Osteoblast (primary cell): Measurements from ENCODE around the gene CPN1. TPM values are rescaled to one million over a fixed set of nuclear protein-coding genes. Genes with fewer than 3 reads are reported as not detected.

Experiments
- DNase-seq: peaks from one replicate; pipeline ENCODE4 v3.0.0; 2011; ENCODE audit warnings: low spot score, mixed read lengths; ENCODE audit not compliant: insufficient read length; ENCODE audit errors: missing footprints
- H2AFZ ChIP-seq: 2 replicates; pipeline ENCODE4 v1.6.0; 2011; ENCODE audit warnings: mild to moderate bottlenecking, low read length
- H3K27ac ChIP-seq: 2 replicates; pipeline ENCODE4 v1.5.1; 2011; ENCODE audit warnings: mild to moderate bottlenecking, low read depth, low read length, moderate library complexity
- H3K27me3 ChIP-seq: 2 replicates; pipeline ENCODE4 v1.6.0; 2012; ENCODE audit warnings: mild to moderate bottlenecking, control low read depth, inconsistent platforms, low read length, moderate library complexity; ENCODE audit not compliant: insufficient read depth
- H3K36me3 ChIP-seq: 2 replicates; pipeline ENCODE4 v1.5.1; 2011; ENCODE audit warnings: mild to moderate bottlenecking, low read length, control low read depth, moderate library complexity; ENCODE audit not compliant: insufficient read depth
- H3K4me1 ChIP-seq: 2 replicates; pipeline ENCODE4 v1.5.1; 2011; ENCODE audit warnings: mild to moderate bottlenecking, low read length, control low read depth, moderate library complexity; ENCODE audit not compliant: insufficient read depth
- H3K4me2 ChIP-seq: 2 replicates; pipeline ENCODE4 v1.6.0; 2011; ENCODE audit warnings: mild to moderate bottlenecking, low read length; ENCODE audit not compliant: insufficient read depth
- H3K4me3 ChIP-seq: fragments of 200-600 bp; sonication (generic); 3 replicates; pipeline ENCODE4 v1.5.1; 2012; ENCODE audit warnings: mild to moderate bottlenecking, low read length, inconsistent platforms; ENCODE audit not compliant: insufficient read depth
- H3K79me2 ChIP-seq: 2 replicates; pipeline ENCODE4 v1.6.0; 2012; ENCODE audit warnings: mild to moderate bottlenecking, low read length, control low read depth, inconsistent platforms; ENCODE audit not compliant: insufficient read depth
- H3K9me3 ChIP-seq: 2 replicates; pipeline ENCODE4 v1.5.1; 2011; ENCODE audit warnings: low read depth, low read length, control low read depth
- H4K20me1 ChIP-seq: 2 replicates; pipeline ENCODE4 v1.6.0; 2012; ENCODE audit warnings: mild to moderate bottlenecking, low read length, control low read depth; ENCODE audit not compliant: insufficient read depth
- total RNA-seq: library from RNA; depleted of rRNA; stranded (reverse); fragments of >200 nt; gene quantifications from 2 replicates; pipeline ENCODE4 v1.2.3, GENCODE V29; 2012
- TF ChIP-seq, protein P1 (sequence below): IDR thresholded peaks from 2 replicates; pipeline ENCODE4 v1.5.1; 2011; ENCODE audit warnings: mild to moderate bottlenecking, low read depth, low read length, moderate library complexity; ENCODE audit errors: extremely low read depth

The CPN1 gene
- total RNA-seq, 1 donor: not detected

DNA sequence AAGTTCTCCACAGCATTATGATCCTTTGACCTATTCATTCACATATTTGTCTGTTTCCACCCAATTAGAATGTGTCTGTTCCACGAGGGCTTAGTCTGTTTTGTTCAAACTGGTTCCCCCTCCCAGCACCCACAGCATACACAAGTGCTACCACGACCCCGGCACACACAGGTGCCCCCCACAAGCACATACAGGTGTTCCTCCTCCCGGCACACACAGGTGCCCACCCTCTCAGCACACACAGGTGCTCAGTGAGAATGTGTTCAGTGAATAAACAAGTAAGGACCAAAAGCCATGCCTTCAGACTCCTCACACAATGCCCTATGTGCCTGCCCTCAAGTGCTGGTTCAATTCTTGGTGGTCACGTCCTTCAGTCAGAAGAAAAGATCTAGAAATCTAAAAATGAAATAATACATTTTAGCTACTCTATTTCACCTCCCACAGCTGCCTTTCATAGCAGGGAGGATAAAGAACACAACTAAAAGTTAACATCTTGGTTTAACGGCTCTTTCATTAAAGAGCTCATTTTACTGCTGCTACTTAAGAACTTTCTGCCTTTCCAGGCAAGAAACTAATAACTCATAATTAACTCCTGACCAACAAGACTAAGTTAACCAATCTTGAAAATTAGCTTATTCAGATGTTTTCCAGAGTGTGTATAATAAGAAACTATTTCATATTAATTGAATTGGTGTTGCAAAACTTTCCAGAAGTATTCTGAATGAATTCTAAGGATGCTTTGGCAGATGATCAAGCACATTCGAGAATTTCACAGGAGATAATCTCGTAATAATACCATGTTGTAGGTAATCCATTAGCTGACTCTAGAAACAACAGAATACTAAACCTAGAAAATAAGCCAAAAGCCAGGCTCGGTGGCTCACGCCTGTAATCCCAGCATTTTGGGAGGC is 74.2 kb downstream of the CPN1 start:
- Histone ChIP-seq H3K4me2 (peak overlapping the region; percentile 77), H4K20me1 (no peaks in the 10 kb centered on the region), H2AFZ (no peak overlapping the region), H3K79me2 (peaks cover 59% of the 10 kb centered on the region), H3K27me3 (no peaks in the 10 kb centered on the region), H3K4me3 (peak overlapping the region; percentile 85), H3K36me3 (no peaks in the 10 kb centered on the region), H3K9me3 (no peaks in the 10 kb centered on the region), H3K4me1 (peaks cover 42% of the 10 kb centered on the region), H3K27ac (peak overlapping the region; percentile 92)
- DNase-seq: peak; percentile 66
- TF ChIP-seq, protein P1, sequence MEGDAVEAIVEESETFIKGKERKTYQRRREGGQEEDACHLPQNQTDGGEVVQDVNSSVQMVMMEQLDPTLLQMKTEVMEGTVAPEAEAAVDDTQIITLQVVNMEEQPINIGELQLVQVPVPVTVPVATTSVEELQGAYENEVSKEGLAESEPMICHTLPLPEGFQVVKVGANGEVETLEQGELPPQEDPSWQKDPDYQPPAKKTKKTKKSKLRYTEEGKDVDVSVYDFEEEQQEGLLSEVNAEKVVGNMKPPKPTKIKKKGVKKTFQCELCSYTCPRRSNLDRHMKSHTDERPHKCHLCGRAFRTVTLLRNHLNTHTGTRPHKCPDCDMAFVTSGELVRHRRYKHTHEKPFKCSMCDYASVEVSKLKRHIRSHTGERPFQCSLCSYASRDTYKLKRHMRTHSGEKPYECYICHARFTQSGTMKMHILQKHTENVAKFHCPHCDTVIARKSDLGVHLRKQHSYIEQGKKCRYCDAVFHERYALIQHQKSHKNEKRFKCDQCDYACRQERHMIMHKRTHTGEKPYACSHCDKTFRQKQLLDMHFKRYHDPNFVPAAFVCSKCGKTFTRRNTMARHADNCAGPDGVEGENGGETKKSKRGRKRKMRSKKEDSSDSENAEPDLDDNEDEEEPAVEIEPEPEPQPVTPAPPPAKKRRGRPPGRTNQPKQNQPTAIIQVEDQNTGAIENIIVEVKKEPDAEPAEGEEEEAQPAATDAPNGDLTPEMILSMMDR: no peak

DNA sequence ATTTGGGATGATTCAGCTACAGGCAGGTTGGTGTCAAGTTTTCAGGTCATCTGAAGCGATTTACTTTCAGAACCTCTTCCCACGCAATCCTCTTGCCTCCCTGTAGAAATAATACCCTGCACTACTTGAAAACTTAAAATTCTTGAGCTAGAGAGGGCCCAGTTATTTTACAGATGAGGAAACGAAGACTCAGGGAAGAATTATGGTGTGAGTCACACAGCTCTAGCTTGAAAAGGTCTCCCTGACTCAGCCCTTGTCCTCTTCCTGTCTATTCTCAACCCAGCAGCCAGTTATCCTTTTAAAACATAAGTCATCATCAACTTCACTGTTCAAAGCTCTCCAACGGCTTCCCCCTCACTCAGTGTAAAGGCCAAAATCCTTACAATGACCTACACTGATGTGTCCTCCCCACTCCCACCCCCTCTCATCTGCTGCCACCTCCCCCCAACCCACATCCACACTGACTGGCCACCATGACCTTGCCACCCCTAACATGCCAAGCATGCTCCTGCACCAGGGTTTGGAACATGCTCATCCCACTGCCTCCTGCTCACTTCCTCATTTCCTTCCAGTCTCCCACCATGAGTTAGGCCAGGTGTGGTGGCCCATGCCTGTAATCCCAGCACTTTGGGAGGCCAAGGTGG is 75.3 kb downstream of the CPN1 start:
- Histone ChIP-seq H2AFZ (no peak overlapping the region), H3K79me2 (peaks cover 70% of the 10 kb centered on the region), H3K36me3 (no peaks in the 10 kb centered on the region), H3K27ac (peak overlapping the region; percentile 92), H3K4me2 (peak overlapping the region; percentile 77), H4K20me1 (no peaks in the 10 kb centered on the region), H3K27me3 (no peaks in the 10 kb centered on the region), H3K4me3 (peak overlapping the region; percentile 46), H3K4me1 (peaks cover 47% of the 10 kb centered on the region), H3K9me3 (no peaks in the 10 kb centered on the region)
- TF ChIP-seq, protein P1: no peak
- DNase-seq: peak; percentile 92

DNA sequence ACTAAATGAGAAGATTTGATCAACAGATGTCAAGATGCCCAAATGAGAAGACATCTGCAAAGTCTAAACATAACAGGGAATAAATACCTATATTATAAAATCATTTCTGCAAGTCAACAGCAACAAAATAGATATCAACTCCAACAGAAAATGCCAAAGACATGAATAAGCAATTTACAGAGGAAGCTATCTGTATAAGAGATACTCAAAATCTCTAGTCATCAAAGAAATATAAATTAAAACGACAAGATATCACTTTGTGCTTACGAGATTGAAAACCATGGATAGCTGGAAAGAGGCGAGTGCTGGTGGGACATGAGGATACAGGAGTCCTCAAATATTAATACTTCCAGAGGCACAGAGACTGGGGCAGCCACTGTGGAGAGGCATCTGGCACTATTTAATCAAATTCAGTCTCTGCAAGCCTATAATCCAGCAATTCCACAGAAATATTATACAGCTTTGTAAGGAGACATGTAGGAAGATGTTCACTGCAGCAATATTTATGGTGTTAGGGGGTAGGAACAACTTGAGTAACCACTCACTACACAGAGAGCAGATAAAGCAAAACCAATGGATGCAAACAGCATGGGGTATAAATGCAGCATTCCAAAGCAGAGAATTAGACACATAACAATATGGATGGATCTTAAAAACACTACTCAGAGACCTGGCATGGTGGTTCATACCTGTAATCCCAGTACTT is 76.7 kb downstream of the CPN1 start:
- Histone ChIP-seq H3K79me2 (peaks cover 84% of the 10 kb centered on the region), H3K9me3 (no peaks in the 10 kb centered on the region), H3K27me3 (no peaks in the 10 kb centered on the region), H3K27ac (peak overlapping the region; percentile 92), H3K4me3 (peak overlapping the region; percentile 1), H3K36me3 (peaks cover 8% of the 10 kb centered on the region), H3K4me1 (peaks cover 43% of the 10 kb centered on the region), H3K4me2 (peak overlapping the region; percentile 77), H2AFZ (no peak overlapping the region), H4K20me1 (no peaks in the 10 kb centered on the region)
- DNase-seq: no peak
- TF ChIP-seq, protein P1: no peak
